NOMO-1 treated with DMSO at 0.1 percent for 48 hours (cell line): ENCODE results near the gene XYLT1.

Source experiments
- DNase-seq: peaks from one replicate; lab custom pipeline; 2025; ENCODE audit not compliant: unreplicated experiment; lab: John Stamatoyannopoulos, UW

Gene XYLT1

DNA sequence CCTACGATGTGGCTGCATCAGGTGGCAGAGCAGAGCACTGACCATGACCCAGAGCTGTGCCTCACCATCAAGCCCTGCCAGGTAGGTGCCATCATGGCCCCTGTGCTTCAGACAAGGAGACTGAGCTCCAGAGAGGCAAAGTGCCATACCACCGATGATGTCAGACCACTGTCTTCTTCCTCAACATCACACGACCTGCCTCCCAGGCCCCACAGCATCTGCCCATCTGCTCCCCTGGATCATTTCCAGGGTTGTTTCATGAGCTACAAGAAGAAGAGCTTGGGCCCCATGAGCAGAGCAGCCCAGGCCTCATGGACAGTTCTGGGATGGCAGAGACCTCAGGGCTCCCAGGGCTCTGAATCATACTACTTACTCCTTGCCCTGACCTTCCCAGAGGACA is 9.9 kb downstream of the XYLT1 start:
- DNase-seq, result no peak

DNA sequence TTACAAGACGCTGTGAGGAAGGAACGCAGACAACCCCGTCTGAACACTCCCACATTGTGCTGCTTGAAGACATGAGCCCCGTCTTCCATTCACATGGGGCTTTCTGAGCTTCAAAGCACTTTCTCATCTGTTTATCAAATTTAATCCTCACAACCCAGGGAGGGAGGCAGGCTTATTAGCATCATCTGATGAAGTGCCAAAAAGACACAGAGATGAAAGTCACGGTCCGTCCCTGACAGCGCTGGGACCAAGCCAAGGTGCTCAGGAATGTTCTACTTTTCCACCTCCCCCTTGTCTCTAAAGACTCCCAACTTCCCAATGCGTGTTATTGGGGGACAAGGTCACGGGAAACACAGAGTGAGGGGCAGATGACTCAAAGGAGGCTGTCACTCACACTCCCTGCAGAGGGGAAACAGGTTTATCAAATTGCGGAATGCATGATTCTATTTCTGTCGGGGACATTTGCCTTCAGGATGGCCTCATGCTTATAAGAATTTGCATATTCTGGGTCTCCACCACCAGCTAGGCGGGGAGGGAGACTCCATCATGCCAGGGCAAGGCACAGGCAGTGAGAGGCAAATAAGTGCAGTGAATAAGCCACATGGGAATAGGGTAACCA is 10.7 kb downstream of the XYLT1 start:
- no peak for DNase-seq

DNA sequence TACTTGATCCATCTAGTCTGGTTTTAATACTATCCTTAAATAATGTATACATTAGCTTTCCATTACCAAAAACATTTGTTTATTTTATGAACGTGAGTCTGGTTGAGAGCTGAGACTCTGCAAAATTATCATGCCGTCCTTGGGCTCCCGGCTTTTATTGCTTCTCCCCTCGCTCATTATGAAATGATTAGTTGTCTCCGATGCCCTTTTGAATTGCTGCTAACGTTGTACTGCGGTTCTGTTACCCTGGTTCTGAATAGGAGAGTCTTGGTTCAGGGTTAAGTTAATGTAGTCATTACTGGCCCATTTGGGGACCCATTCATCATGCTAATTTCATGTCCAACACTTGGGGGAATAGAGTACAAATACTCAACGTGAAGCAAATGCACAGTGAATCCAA is 12.8 kb downstream of the XYLT1 start:
- DNase-seq, result no peak

DNA sequence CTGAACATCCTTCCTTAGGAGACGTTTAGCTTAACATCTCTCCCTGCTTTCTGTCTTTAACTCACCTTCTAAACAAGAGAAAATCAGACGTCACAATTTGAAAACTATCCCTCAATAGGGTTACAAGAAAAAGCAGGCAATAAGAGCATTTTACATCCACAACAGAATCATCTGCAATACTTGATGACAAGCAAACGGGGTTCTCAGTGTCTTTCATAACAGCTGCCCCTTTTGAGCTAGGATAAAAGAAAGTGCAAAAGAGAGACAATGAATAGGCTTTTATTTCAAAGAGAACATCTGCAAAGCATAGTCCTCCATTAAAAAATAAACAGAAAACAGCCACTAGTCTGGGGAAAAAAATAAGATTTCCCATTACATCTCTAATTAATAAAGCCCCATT is 13.2 kb downstream of the XYLT1 start:
- no peak for DNase-seq

- no peak for DNase-seq
Measured at GRCh38 chr16:17454162-17454730, 16.5 kb downstream of the XYLT1 start.

DNA sequence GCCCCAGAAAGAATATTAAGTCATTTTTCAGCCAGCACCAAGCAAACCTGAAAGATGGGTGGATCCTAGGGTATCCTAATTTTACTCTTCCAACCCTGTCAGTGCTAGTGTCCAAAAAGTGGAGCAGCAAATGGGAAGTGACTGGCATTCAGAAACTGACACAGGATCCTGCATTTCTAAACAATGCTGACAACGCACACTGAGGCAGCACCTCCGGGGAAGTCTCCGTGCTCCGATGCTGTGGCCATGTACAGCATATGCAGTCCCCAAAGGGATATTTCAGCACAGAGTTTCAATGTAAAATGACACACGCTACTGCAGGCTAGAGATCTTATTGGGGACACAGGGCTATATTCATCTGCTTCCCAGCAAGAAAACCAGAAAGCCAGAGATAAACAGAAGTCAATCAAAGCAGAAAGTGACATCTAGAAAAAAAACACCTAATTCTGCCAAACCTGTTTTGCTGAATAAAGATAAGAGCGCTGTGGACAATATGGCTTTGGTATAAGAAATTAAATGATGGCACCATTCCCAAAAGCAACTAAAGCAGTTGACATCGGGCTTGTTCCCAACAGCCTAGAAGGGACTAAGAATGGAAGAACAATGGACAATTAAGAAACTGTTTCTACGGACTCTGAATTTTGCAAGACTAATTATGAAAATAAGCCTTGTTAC is 17.3 kb downstream of the XYLT1 start:
- DNase-seq, result peak; percentile 10

GRCh38 chr16:17452922-17453321 is 17.8 kb downstream of the XYLT1 start:
- DNase-seq, result no peak

- peak; percentile 96 for DNase-seq
Measured at GRCh38 chr16:17451843-17452242, 18.9 kb downstream of the XYLT1 start.

GRCh38 chr16:17450291-17450690 is 20.5 kb downstream of the XYLT1 start:
- no peak for DNase-seq

DNA sequence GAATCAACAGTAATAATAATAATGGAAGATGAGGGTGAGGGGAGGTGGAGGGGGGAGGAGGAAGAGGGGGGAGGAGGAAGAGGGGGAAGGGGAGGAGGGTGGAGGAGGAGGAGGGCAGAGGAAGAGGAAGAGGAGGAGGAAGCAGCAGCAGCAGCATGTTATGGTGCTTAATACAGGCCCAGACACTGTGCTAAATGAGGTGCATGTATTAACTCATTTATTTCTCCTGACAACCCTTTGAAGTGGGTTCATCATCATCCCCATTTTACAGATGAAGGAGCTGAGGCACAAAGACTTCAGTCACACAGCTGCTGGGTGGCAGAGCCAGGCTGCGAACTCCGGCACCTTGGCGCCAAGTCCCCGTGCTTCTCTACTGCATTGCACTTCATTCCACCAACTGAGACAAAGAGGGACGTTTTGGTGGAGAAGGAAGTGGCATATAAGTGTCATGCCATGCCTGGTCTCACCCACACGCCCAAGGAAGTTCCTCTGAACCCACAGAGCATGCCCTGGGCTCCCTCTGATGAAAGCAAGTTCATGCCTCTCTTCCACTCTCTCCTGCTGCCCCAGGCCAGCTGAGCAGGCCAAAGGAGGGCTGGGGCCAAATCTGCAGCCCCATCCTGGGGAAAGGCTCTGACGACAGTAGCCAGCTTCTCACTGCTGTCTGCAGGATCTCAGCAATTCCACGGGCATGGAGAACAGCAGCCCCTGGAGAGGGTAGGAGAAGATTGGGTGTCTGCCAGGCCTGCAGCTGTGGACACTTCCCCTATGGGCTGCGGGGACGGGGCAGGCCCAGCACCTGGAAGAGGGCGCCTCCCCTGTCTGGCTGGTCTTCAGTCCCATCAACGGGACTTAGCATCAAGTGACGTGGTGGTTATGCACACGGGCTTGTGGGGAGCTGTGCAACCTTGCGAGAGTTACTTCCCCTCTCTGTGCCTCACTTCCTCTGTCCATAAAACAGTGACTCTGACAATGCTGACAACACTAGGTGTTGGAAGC is 21.8 kb downstream of the XYLT1 start:
- DNase-seq, result peak; percentile 37

GRCh38 chr16:17447101-17447569 is 23.6 kb downstream of the XYLT1 start:
- no peak for DNase-seq

GRCh38 chr16:17446661-17447060 is 24.1 kb downstream of the XYLT1 start:
- DNase-seq, result no peak

DNA sequence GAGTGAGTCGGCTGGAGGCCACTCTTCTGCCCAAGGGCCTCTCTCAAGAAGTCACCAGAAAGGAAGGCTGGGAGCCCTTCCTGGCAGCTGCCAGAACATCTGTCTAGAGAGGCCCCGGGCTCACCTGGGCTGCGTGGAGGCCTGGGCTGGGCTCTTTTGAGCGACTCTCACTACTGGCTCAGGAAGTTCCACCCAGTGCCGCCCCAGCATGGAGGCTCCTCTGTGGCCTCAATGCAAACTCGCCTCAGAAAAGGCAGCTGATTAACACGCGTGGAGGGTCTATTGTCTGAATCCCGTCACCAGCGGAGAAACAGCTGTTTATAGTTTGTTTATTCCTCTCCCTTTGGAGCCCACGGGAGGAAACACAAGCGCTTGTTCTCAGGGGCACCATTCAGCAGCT is 25.3 kb downstream of the XYLT1 start:
- no peak for DNase-seq

GRCh38 chr16:17444658-17445057 is 26.1 kb downstream of the XYLT1 start:
- no peak for DNase-seq

DNA sequence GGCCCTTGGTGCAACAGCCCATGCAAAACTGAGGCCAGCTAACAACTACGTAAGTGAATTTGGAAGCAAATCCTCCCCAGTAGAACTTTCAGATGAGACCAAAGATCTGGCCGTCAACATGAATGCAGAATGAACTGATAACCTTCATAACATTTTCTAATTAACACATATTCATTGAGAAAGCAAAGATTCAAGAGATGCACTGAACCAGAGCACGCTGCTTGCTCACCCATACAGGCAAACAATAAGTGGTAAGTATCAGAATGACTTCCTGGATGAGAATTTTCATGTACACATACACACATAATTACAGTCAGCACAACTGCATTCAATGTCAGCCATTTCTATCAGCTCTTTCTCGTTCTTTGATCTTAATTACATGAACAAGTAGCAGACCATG is 30.6 kb downstream of the XYLT1 start:
- no peak for DNase-seq

DNA sequence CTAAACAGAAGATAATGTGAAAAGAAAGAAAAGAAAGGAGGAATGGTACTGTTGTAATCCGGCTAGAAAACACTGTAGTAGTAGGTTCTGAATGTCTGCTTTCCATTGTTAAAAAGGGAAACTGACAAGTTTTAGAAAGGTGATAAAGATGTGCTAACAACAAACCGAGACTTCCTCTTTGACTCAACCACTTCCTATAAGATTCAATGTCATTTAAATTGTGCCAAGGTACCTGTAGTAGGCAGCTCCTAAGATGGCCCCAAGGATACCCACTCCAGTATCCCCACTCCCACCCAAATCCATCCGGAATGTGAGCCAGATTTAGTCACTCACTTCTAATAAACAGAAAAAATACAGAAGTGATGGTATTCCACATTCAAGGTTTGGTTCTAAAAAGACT is 31.2 kb downstream of the XYLT1 start:
- DNase-seq, result peak; percentile 62

GRCh38 chr16:17437981-17438380 is 32.8 kb downstream of the XYLT1 start:
- DNase-seq, result peak; percentile 14

DNA sequence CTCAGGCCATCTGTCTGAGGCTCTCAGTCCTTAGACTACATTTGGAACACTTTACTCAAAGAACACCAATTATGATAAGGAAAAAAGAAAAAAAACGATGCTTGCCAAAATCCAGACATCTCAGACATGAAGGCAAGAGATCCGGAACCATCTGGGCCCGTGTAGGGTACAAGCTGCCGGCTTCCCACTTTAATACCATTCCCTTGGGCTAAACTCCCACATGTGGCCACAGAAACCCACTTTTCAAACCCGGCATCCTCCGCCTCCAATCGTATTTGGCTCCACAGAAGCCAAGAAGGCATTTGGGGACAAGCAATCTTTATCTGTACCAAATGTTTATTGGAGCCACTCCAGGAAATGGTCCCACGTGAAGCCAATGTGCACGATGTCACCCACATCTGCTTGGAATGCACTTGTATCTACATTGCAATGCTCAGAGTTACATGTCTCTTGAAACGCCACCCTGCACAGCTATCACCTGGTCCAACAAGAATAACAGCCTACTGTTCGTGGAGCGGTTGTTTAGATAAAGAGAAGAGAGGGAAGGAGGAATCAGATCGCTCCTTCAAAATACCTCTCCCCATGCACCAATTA is 33.5 kb downstream of the XYLT1 start:
- no peak for DNase-seq

DNA sequence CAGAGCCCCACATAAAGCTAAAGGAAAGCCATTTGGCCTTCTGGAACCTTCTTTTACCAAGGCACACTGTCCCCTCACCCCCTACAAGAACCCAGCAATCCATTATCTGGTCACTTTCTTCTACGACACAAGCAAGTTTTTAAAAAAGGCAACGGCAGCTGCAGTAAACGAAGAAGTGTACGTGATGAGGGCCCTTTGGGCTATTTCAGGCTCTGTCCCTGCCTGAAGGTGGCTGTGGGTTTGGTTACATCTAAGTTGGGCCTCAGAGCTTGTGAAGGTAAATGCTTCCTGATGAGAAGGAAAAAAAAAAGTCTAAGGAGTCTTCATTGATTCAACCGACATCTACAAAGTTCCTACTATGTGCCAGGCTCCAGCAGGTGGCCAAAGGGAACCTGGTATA is 35.4 kb downstream of the XYLT1 start:
- DNase-seq, result no peak

- no peak for DNase-seq
Measured at GRCh38 chr16:17433577-17434451, 36.9 kb downstream of the XYLT1 start.
